OCI-LY7 (cell line): ENCODE data around the gene CNTNAP1. TPM values are rescaled to one million over a fixed set of nuclear protein-coding genes. Genes with fewer than 3 reads are reported as not detected.

Experiments
- BruUV-seq: library from RNA; stranded (reverse); fragments of 400-500 nt; replicated peaks from 2 replicates; lab custom pipeline; 2021; lab: Mats Ljungman, UMichigan
- CTCF ChIA-PET: fragments of 300-600 bp; sonication (Branson Sonifier 250); formaldehyde crosslinking; loops from one replicate; lab custom pipeline; 2022; ENCODE audit warnings: antibody characterized with exemption; ENCODE audit not compliant: unreplicated experiment; lab: Charles Lee
- POLR2A ChIA-PET: fragments of 300-600 bp; sonication (Branson Sonifier 250); formaldehyde crosslinking; loops from one replicate; lab custom pipeline; 2022; ENCODE audit warnings: antibody characterized with exemption; lab: Charles Lee
- DNase-seq: peaks from one replicate; pipeline ENCODE4 v3.0.0-alpha.2; 2015; ENCODE audit warnings: low spot score
- H2AFZ ChIP-seq: fragments of 200-600 bp; sonication (generic), shearing (Covaris generic); 2 replicates; pipeline ENCODE4 v1.6.1; 2014; ENCODE audit warnings: mild to moderate bottlenecking, antibody characterized with exemption, low read length, moderate library complexity
- H3K27ac ChIP-seq: fragments of 200-600 bp; sonication (generic); 2 replicates; pipeline ENCODE4 v1.5.1; 2014; ENCODE audit warnings: mixed run types, low read depth, mild to moderate bottlenecking, moderate library complexity, low read length, inconsistent platforms; ENCODE audit not compliant: poor library complexity, severe bottlenecking
- H3K36me3 ChIP-seq: fragments of 200-600 bp; sonication (generic); 2 replicates; pipeline ENCODE4 v1.6.1; 2014; ENCODE audit warnings: mild to moderate bottlenecking, antibody characterized with exemption, low read length, moderate library complexity, mixed read lengths; ENCODE audit not compliant: insufficient read depth
- H3K4me1 ChIP-seq: fragments of 200-600 bp; sonication (generic); 2 replicates; pipeline ENCODE4 v1.5.1; 2014; ENCODE audit warnings: mild to moderate bottlenecking, low read length; ENCODE audit not compliant: insufficient read depth, poor library complexity, severe bottlenecking
- H3K4me2 ChIP-seq: fragments of 200-600 bp; sonication (generic); 2 replicates; pipeline ENCODE4 v1.6.1; 2014; ENCODE audit warnings: mild to moderate bottlenecking, low read length
- H3K4me3 ChIP-seq: fragments of 200-600 bp; sonication (generic); 2 replicates; pipeline ENCODE4 v1.5.1; 2014; ENCODE audit warnings: mild to moderate bottlenecking, low read depth, low read length; ENCODE audit not compliant: poor library complexity, severe bottlenecking
- H3K79me2 ChIP-seq: fragments of 200-600 bp; sonication (generic); 2 replicates; pipeline ENCODE4 v1.6.1; 2016; ENCODE audit warnings: low read depth, mild to moderate bottlenecking, low read length, moderate library complexity, mixed read lengths; ENCODE audit not compliant: insufficient read depth
- H3K9me2 ChIP-seq: fragments of 200-600 bp; sonication (generic); 2 replicates; pipeline ENCODE4 v1.6.1; 2016; ENCODE audit warnings: mild to moderate bottlenecking, low read length, mixed read lengths; ENCODE audit not compliant: insufficient read depth
- H3K9me3 ChIP-seq: fragments of 200-600 bp; sonication (generic); 2 replicates; pipeline ENCODE4 v1.6.1; 2014; ENCODE audit warnings: mild to moderate bottlenecking, mixed run types, low read length, mixed read lengths
- H4K20me1 ChIP-seq: fragments of 200-600 bp; sonication (generic); 2 replicates; pipeline ENCODE4 v1.6.1; 2014; ENCODE audit warnings: mild to moderate bottlenecking, antibody characterized with exemption, low read length, moderate library complexity, mixed read lengths; ENCODE audit not compliant: insufficient read depth
- CTCF ChIP-seq: fragments of 200-600 bp; sonication (generic); conservative IDR thresholded peaks from 2 replicates; pipeline ENCODE4 v1.5.1; 2014; ENCODE audit warnings: mild to moderate bottlenecking, antibody characterized with exemption, low read length, moderate library complexity, mixed read lengths
- EZH2phosphoT487 ChIP-seq: fragments of 200-600 bp; sonication (generic); IDR thresholded peaks from 2 replicates; pipeline ENCODE4 v1.6.1; 2018; ENCODE audit warnings: low read depth, borderline replicate concordance, mild to moderate bottlenecking, mixed run types, antibody characterized with exemption, low read length, moderate library complexity, mixed read lengths
- intact Hi-C: fragments of 100-400 bp; cut with micrococcal nuclease; formaldehyde crosslinking; loops from one replicate; pipeline ENCODE4 v1.10.0; 2022; ENCODE audit not compliant: unreplicated experiment
- total RNA-seq, 2 experiments: library from RNA; depleted of rRNA in 1 of 2; stranded (reverse); fragments of >200 nt in 1 of 2; shearing (Covaris generic) in 1 of 2; gene quantifications; 2 replicates each; pipeline ENCODE4 v1.2.3, GENCODE V29; 2014 to 2022

Gene CNTNAP1
- total RNA-seq, 2 experiments from 2014 or later: 1.0 to 6.8 TPM

GRCh38 chr17:42743595-42744282 is 61.4 kb downstream of the CNTNAP1 start:
- no peaks in the 10 kb centered on the region for H4K20me1 ChIP-seq
- intact Hi-C loops: no loop called here
- CTCF ChIA-PET: no interaction called here

GRCh38 chr17:42744283-42744805 is 62.0 kb downstream of the CNTNAP1 start:
- TF ChIP-seq EZH2phosphoT487 (no peak), CTCF (0 out of 2 replicates have a peak, but pooled peaks have one; percentile 52)
- peaks cover 4% of the 10 kb centered on the region; the same call in 1 of the 2 replicates for H3K36me3 ChIP-seq
- peak overlapping the region; percentile 83 for H3K4me2 ChIP-seq
- ChIA-PET POLR2A (interaction anchor here (1.2 kb wide), 1 partner anchor 9 kb away, joined by 4 read pairs; no protein-coding TSS in a partner anchor), CTCF (no interaction called here)
- peak; percentile 81 for DNase-seq
- no peaks in the 10 kb centered on the region for H3K9me2 ChIP-seq
- H2AFZ ChIP-seq: peak overlapping the region; percentile 96; the same call in 1 of the 2 replicates
- H3K4me1 ChIP-seq: peaks cover 25% of the 10 kb centered on the region
- peak overlapping the region; percentile 69 for H3K27ac ChIP-seq
- peaks cover 19% of the 10 kb centered on the region for H3K79me2 ChIP-seq
- no peaks in the 10 kb centered on the region for H3K9me3 ChIP-seq
- H3K4me3 ChIP-seq: peak overlapping the region; percentile 75
- BruUV-seq: no TSS peak
- no peaks in the 10 kb centered on the region for H4K20me1 ChIP-seq
- intact Hi-C loops: no loop called here

More at GRCh38 chr17:42743595-42744282, 61.4 kb downstream of the CNTNAP1 start:
- peak overlapping the region; percentile 83 for H3K4me2 ChIP-seq
- H3K79me2 ChIP-seq: peaks cover 19% of the 10 kb centered on the region
- H3K9me3 ChIP-seq: no peaks in the 10 kb centered on the region
- no peaks in the 10 kb centered on the region for H3K9me2 ChIP-seq
- H3K27ac ChIP-seq: peak overlapping the region; percentile 69
- BruUV-seq: no TSS peak
- TF ChIP-seq EZH2phosphoT487 (no peak), CTCF (no peak; the same call in none of the 2 replicates)
- POLR2A ChIA-PET: interaction anchor here (0.6 to 1.2 kb wide), 6 partner anchors 8 to 385 kb away, joined by 3 to 5 read pairs (median 3); partner anchors contain the start of gene G6PC1
- H3K36me3 ChIP-seq: peaks cover 4% of the 10 kb centered on the region; the same call in 1 of the 2 replicates
- no peak for DNase-seq
- H3K4me1 ChIP-seq: peaks cover 25% of the 10 kb centered on the region
- peak overlapping the region; percentile 96; the same call in 1 of the 2 replicates for H2AFZ ChIP-seq
- peak overlapping the region; percentile 75 for H3K4me3 ChIP-seq
